Measurements from ENCODE around the gene GSK3B. TPM values are rescaled to one million over a fixed set of nuclear protein-coding genes. Genes with fewer than 3 reads are reported as not detected.

The GSK3B gene
- total RNA-seq, 2 experiments from 2014 or later, result 39.8 to 42.6 TPM

- H3K4me3 Mint-ChIP-seq, result no peak overlapping the region
- H3K27me3 Mint-ChIP-seq, result no peaks in the 10 kb centered on the region
- H3K36me3 Mint-ChIP-seq, result peaks cover 9% of the 10 kb centered on the region
- no peak overlapping the region for H3K27ac Mint-ChIP-seq
- no peaks in the 10 kb centered on the region for H3K9me3 Mint-ChIP-seq
- H3K4me1 Mint-ChIP-seq, result peaks cover 20% of the 10 kb centered on the region
- DNase-seq, result no peak
- no peak for ATAC-seq (ENCODE audit: low read depth)
- POLR2A ChIA-PET, result interaction anchor here (4.0 kb wide), 2 partner anchors 200 to 257 kb away, joined by 29 to 43 read pairs; partner anchors contain the start of gene LRRC58
Measured at GRCh38 chr3:120092474-120092873, 1.8 kb downstream of the GSK3B start.

GRCh38 chr3:120090422-120090821 is 3.8 kb downstream of the GSK3B start:
- H3K4me3 Mint-ChIP-seq, result no peak overlapping the region
- H3K27ac Mint-ChIP-seq, result no peak overlapping the region
- no peak for DNase-seq
- no peak for ATAC-seq (ENCODE audit: low read depth)
- peaks cover 11% of the 10 kb centered on the region for H3K36me3 Mint-ChIP-seq
- no peaks in the 10 kb centered on the region for H3K9me3 Mint-ChIP-seq
- H3K4me1 Mint-ChIP-seq, result peaks cover 16% of the 10 kb centered on the region
- no peaks in the 10 kb centered on the region for H3K27me3 Mint-ChIP-seq
- POLR2A ChIA-PET, result interaction anchor here (0.6 kb wide), 1 partner anchor 77 kb away, joined by 5 read pairs; no protein-coding TSS in a partner anchor

- Mint-ChIP-seq H3K27ac (no peak overlapping the region), H3K9me3 (no peaks in the 10 kb centered on the region), H3K27me3 (no peaks in the 10 kb centered on the region), H3K36me3 (peaks cover 13% of the 10 kb centered on the region), H3K4me1 (peaks cover 16% of the 10 kb centered on the region), H3K4me3 (peak overlapping the region; percentile 0)
- no peak for DNase-seq
- POLR2A ChIA-PET, result no interaction called here
- ATAC-seq (ENCODE audit: low read depth), result no peak
Measured at GRCh38 chr3:120089089-120089488, 5.2 kb downstream of the GSK3B start.

GRCh38 chr3:120088622-120089021 is 5.6 kb downstream of the GSK3B start:
- ATAC-seq (ENCODE audit: low read depth) (peak; percentile 50), DNase-seq (no peak)
- POLR2A ChIA-PET, result no interaction called here
- Mint-ChIP-seq H3K27ac (no peak overlapping the region), H3K27me3 (no peaks in the 10 kb centered on the region), H3K4me1 (peaks cover 18% of the 10 kb centered on the region), H3K36me3 (peaks cover 15% of the 10 kb centered on the region), H3K4me3 (peak overlapping the region; percentile 0), H3K9me3 (no peaks in the 10 kb centered on the region)

GRCh38 chr3:120081719-120082118 is 12.5 kb downstream of the GSK3B start:
- Mint-ChIP-seq H3K4me1 (peaks cover 29% of the 10 kb centered on the region), H3K4me3 (no peak overlapping the region), H3K36me3 (peaks cover 32% of the 10 kb centered on the region), H3K27ac (no peak overlapping the region), H3K27me3 (no peaks in the 10 kb centered on the region), H3K9me3 (peaks cover 3% of the 10 kb centered on the region)
- POLR2A ChIA-PET, result interaction anchor here (1.3 kb wide), 1 partner anchor 14 kb away, joined by 3 read pairs; no protein-coding TSS in a partner anchor
- ATAC-seq (ENCODE audit: low read depth), result no peak
- no peak for DNase-seq

GRCh38 chr3:120080836-120081235 is 13.4 kb downstream of the GSK3B start:
- Mint-ChIP-seq H3K36me3 (peaks cover 36% of the 10 kb centered on the region), H3K4me1 (peaks cover 31% of the 10 kb centered on the region), H3K27ac (no peak overlapping the region), H3K4me3 (no peak overlapping the region), H3K27me3 (no peaks in the 10 kb centered on the region), H3K9me3 (peaks cover 7% of the 10 kb centered on the region)
- ATAC-seq (ENCODE audit: low read depth) (no peak), DNase-seq (no peak)
- POLR2A ChIA-PET, result no interaction called here

- Mint-ChIP-seq H3K27ac (no peak overlapping the region), H3K9me3 (peaks cover 13% of the 10 kb centered on the region), H3K4me1 (peaks cover 40% of the 10 kb centered on the region), H3K36me3 (peaks cover 54% of the 10 kb centered on the region), H3K27me3 (no peaks in the 10 kb centered on the region), H3K4me3 (no peak overlapping the region)
- no peak for DNase-seq
- POLR2A ChIA-PET, result interaction anchor here (1.4 kb wide), 1 partner anchor 18 kb away, joined by 6 read pairs; no protein-coding TSS in a partner anchor
- no peak for ATAC-seq (ENCODE audit: low read depth)
Measured at GRCh38 chr3:120077731-120078130, 16.5 kb downstream of the GSK3B start.

- H3K36me3 Mint-ChIP-seq, result peaks cover 32% of the 10 kb centered on the region
- no peaks in the 10 kb centered on the region for H3K27me3 Mint-ChIP-seq
- DNase-seq (no peak), ATAC-seq (ENCODE audit: low read depth) (no peak)
- H3K9me3 Mint-ChIP-seq, result peaks cover 10% of the 10 kb centered on the region
- POLR2A ChIA-PET, result interaction anchor here (0.7 kb wide), 1 partner anchor 165 kb away, joined by 3 read pairs; no protein-coding TSS in a partner anchor
- H3K4me1 Mint-ChIP-seq, result peaks cover 31% of the 10 kb centered on the region
- no peak overlapping the region for H3K27ac Mint-ChIP-seq
- no peak overlapping the region for H3K4me3 Mint-ChIP-seq
Measured at GRCh38 chr3:120072867-120073525, 21.3 kb downstream of the GSK3B start.

- Mint-ChIP-seq H3K36me3 (peaks cover 39% of the 10 kb centered on the region), H3K4me3 (no peak overlapping the region), H3K27ac (no peak overlapping the region), H3K27me3 (no peaks in the 10 kb centered on the region), H3K9me3 (peaks cover 10% of the 10 kb centered on the region), H3K4me1 (peaks cover 26% of the 10 kb centered on the region)
- no peak for ATAC-seq (ENCODE audit: low read depth)
- DNase-seq, result no peak
- POLR2A ChIA-PET, result no interaction called here
Measured at GRCh38 chr3:120071259-120071658, 23.0 kb downstream of the GSK3B start.

- H3K4me1 Mint-ChIP-seq, result peaks cover 20% of the 10 kb centered on the region
- POLR2A ChIA-PET, result no interaction called here
- no peak overlapping the region for H3K4me3 Mint-ChIP-seq
- no peak overlapping the region for H3K27ac Mint-ChIP-seq
- no peaks in the 10 kb centered on the region for H3K27me3 Mint-ChIP-seq
- peaks cover 5% of the 10 kb centered on the region for H3K9me3 Mint-ChIP-seq
- no peak for ATAC-seq (ENCODE audit: low read depth)
- no peak for DNase-seq
- peaks cover 37% of the 10 kb centered on the region for H3K36me3 Mint-ChIP-seq
Measured at GRCh38 chr3:120070263-120070981, 23.8 kb downstream of the GSK3B start.

- Mint-ChIP-seq H3K27me3 (no peaks in the 10 kb centered on the region), H3K4me1 (peaks cover 7% of the 10 kb centered on the region), H3K36me3 (peaks cover 27% of the 10 kb centered on the region), H3K9me3 (peaks cover 2% of the 10 kb centered on the region), H3K4me3 (no peak overlapping the region), H3K27ac (no peak overlapping the region)
- ATAC-seq (ENCODE audit: low read depth), result no peak
- DNase-seq, result no peak
- POLR2A ChIA-PET, result no interaction called here
Measured at GRCh38 chr3:120067083-120067482, 27.2 kb downstream of the GSK3B start.

- no peak for ATAC-seq (ENCODE audit: low read depth)
- Mint-ChIP-seq H3K36me3 (peaks cover 27% of the 10 kb centered on the region), H3K27ac (no peak overlapping the region), H3K4me3 (no peak overlapping the region), H3K27me3 (no peaks in the 10 kb centered on the region), H3K9me3 (peaks cover 2% of the 10 kb centered on the region), H3K4me1 (peaks cover 7% of the 10 kb centered on the region)
- POLR2A ChIA-PET, result no interaction called here
- no peak for DNase-seq
Measured at GRCh38 chr3:120066634-120067033, 27.6 kb downstream of the GSK3B start.

GRCh38 chr3:120064641-120065040 is 29.6 kb downstream of the GSK3B start:
- no peak for ATAC-seq (ENCODE audit: low read depth)
- POLR2A ChIA-PET, result no interaction called here
- H3K27ac Mint-ChIP-seq, result no peak overlapping the region
- peaks cover 2% of the 10 kb centered on the region for H3K4me1 Mint-ChIP-seq
- peaks cover 2% of the 10 kb centered on the region for H3K9me3 Mint-ChIP-seq
- DNase-seq, result no peak
- no peaks in the 10 kb centered on the region for H3K27me3 Mint-ChIP-seq
- peaks cover 31% of the 10 kb centered on the region for H3K36me3 Mint-ChIP-seq
- no peak overlapping the region for H3K4me3 Mint-ChIP-seq

GRCh38 chr3:120062474-120062873 is 31.8 kb downstream of the GSK3B start:
- POLR2A ChIA-PET, result no interaction called here
- Mint-ChIP-seq H3K27me3 (no peaks in the 10 kb centered on the region), H3K36me3 (peaks cover 27% of the 10 kb centered on the region), H3K9me3 (peaks cover 2% of the 10 kb centered on the region), H3K4me1 (peaks cover 4% of the 10 kb centered on the region), H3K4me3 (no peak overlapping the region), H3K27ac (no peak overlapping the region)
- ATAC-seq (ENCODE audit: low read depth) (no peak), DNase-seq (no peak)

Measured in activated naive CD8-positive, alpha-beta T cell treated with anti-CD3 and anti-CD28 coated beads, Interleukin-2, amount 10 ng/mL, durations not matched to agents 7 days and 5 days (primary cell).